Middle frontal gyrus (tissue), 1 donor: ENCODE results near the gene LPIN3.
"Not testable (repeated sequence)": the region's sequence is repeated elsewhere in the genome, so short reads cannot be mapped to it uniquely, and the experiment has no call there.

Experiments
- DNase-seq: peaks from one replicate; pipeline ENCODE4 v3.0.0-alpha.2; 2015; ENCODE audit warnings: low spot score; ENCODE audit errors: extremely low spot score

Gene LPIN3, protein sequence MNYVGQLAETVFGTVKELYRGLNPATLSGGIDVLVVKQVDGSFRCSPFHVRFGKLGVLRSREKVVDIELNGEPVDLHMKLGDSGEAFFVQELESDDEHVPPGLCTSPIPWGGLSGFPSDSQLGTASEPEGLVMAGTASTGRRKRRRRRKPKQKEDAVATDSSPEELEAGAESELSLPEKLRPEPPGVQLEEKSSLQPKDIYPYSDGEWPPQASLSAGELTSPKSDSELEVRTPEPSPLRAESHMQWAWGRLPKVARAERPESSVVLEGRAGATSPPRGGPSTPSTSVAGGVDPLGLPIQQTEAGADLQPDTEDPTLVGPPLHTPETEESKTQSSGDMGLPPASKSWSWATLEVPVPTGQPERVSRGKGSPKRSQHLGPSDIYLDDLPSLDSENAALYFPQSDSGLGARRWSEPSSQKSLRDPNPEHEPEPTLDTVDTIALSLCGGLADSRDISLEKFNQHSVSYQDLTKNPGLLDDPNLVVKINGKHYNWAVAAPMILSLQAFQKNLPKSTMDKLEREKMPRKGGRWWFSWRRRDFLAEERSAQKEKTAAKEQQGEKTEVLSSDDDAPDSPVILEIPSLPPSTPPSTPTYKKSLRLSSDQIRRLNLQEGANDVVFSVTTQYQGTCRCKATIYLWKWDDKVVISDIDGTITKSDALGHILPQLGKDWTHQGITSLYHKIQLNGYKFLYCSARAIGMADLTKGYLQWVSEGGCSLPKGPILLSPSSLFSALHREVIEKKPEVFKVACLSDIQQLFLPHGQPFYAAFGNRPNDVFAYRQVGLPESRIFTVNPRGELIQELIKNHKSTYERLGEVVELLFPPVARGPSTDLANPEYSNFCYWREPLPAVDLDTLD

DNA sequence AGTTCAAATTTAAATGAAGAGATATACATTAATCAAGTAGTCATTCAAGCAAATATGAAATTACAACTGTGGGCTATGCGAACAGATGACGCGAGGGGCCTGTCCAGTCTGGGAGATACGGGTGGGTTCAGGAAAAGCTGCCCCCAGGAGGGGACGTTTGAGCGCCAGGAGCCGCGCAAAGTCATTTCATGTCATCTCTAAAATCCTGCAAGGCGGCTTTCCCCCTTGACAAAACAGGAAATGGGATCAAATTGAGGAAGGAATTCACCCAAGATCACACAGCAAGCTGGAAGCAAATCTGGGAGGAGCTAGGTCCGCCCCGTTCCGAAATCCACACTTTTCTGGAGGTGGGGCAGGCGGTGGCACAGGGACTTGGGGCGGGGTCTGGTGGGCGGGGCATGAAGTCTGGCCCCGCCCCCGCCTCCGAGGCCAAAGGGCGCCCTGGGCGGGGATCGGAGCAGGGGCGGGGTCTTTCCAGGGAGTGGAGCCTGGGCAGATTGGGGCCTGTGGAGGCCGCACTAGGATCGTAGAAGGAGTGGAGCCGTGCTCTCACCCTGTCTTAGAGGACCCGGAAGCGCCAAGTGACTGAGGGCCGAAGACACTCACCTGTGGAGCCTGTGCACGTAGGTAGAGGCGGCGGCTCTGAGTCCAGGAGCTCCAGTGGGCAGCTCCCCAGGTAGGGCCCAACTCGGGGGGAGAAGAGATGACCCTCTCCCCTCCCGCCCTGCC lies at the start of gene LPIN3:
Gene LPIN3 (plus strand): TSS at position 495 of the 729 bp plus-strand sequence. CDS start 4,983 bp downstream, outside the sequence.
- DNase-seq = no peak

DNA sequence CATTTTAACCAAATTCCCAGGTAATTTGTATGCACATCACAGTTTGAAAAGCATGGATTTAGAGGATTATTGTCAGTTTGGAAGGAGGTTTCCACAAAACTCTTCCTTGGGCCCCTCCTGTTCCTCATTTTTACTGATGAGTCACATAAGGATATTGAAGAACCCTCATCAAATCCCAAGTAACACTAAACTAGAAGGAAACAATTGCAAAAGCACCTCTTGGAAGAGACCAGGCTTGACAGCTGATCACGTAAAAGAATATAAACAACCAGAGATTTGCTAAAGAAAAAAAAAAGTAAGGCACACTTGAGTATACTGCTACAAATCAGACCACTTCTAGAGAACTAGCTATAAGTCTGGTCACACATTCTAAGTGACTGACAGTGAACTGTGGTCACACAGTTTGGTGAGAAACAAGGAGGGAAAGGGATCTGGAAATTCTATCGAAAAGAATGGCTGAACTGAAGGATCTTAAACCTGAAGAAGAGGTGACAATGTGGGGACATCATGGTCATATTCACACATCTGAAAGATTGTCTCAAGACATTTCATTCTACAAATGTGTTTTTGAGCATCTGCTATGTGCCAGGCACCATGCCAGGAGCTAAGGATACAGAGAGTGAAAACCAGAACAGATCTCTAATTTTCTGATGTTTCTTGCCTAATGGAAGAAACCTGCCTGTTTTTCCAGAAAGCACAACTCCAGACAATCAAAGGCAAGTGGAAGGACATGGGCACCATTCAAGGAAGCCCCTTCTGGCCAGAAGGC lies 47.2 kb upstream of the LPIN3 start:
- DNase-seq = no peak

DNA sequence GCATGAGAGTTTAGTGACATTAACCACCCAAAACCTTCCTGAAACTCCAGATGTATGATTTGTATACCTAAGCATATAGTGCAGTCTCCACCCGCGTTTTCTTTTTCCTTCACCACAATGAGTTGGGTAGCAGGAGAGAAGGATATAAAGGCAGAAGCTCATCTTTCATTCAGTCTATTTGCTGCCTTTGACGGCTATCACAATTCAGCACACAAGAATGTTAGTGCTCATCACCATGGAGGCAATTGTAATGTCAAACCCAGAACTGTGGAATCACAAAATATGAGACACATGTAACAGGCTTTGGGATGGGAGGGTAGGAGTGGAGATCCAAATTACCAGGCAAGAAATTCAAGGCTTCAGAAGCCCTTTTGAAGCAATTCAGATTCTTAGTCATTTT lies 40.7 kb upstream of the LPIN3 start:
- DNase-seq = no peak

DNA sequence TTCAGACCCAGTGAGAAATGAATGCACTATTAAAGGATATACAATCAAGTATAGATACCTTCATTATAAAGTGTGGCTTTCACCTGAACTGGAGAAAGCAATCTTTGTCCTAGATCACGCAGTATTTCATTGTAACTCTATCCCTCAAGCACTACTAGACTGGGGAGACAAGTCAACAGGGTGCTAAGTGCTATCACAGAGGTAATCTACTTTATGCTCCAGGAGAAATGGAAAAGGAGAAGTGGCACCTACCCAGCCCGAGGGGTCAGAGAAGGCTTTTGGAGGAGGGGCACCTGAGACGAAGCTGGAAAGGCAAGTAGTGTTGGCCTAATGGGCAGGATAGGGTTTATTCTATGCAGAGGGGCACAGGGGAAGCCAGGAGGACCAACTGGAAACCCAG lies 40.2 kb upstream of the LPIN3 start:
- DNase-seq = no peak

DNA sequence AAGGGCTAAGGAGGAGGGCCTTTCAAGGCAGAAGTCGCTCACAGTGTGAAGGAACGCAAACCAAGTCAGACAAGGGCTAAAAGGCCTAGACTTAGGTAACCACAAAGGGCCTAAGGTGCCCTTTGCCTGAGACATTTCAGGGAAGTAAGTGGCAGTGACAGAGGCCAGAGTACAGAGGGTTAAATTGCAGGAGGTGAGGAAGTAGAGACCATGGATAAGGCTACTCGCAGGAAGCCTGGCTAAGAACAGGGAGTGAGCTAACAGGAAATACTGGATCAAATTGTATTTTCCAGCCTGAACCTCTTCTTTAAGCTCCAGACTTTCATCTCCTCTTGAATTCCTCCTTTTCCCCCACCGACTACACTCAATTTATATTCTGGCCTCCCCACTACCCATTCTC lies 39.7 kb upstream of the LPIN3 start:
- no peak for DNase-seq

DNA sequence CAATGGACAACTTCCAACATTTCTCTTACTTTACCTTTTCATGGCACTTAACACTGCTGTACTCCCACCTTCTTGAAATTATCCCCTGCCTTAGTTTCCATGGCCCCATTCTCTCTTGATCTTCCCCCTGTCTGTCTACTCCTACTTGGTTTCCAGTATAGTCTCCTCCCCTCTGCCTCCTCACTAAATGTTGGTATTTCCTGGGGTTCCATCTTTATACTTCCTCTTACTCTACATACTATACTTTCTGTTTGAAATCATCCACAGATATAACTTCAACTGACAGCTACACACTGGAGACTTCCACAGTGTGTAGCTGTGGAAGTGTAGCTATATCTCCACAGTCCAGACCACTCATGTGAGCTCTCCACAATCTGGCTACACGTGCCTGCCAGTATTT lies 36.6 kb upstream of the LPIN3 start:
- DNase-seq = no peak

DNA sequence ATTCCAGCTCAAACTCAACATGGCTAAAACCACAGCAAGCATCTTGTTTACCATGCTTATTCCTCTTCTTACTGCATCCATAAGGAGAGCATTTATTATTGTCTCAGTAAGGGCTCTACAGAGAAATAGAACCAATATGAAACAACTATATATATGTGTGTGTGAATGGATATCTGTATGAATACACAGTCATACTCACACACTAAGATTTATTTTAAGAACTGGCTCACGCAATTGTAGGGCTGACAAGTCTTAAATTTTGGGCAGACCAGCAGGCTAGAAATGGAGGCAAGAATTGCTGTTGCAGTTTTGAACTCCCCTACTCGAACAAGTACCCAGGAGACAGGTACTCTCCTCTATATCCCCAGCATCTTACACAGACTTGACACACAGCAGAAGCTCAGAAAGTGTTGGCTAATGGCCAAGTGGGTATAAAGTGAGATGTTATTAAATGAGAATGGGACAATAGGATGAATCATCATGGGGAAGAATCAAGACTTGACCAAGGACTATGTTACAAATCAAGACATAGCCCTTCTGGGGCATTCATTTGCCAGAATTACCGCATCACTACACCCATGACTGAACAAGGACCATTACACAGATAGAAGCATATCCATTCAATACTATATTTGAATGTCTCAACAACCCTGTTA lies 36.1 kb upstream of the LPIN3 start:
- no peak for DNase-seq

DNA sequence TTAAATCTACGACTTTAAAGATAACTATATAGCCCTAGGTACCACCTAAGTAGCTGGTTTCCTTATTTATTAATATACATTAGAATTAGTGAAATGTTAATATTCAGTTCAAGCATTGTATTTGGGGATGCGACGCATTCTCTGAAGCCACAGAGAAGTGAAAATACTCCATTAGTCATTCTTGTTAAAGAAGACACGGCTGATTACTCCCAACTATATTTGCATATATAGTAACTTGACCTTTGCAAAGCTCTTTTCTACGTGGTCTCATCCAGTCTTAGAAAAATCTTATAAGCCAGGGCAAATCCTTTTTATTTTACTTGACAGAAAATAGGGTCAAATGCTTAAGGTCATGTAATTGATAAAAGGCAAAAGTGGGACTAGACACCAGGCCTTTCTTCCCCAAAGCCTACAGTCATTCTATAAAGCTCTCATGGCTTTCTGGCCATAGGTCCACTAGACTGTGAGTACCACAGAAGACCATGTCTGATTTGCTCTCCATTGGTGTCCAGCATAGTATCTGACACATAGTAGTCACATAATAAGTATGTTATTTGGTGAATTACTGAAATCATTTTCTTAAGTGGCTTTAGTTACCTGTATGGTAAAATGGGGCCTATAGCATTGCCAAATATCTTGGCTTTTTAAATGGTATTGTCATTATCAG lies 34.4 kb upstream of the LPIN3 start:
- DNase-seq = no peak

DNA sequence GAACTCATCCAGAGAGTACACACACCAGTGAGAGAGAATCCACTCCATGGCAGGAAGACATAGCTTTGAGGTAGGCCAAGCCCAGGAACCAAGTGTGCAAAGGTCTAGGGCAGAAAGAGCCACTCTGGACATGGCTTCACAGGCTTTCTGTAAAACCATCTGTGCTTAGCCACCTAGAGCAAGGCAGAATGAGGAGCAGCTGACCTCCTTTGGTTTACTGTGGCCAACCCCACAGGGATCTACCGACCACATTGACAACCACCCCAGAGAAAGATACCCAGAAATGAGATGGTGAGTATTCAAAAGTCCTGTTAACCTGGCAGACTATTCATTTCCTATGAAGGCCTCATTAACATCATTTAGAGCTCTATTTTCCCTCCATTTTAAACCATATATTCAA lies 33.6 kb upstream of the LPIN3 start:
- DNase-seq = no peak

DNA sequence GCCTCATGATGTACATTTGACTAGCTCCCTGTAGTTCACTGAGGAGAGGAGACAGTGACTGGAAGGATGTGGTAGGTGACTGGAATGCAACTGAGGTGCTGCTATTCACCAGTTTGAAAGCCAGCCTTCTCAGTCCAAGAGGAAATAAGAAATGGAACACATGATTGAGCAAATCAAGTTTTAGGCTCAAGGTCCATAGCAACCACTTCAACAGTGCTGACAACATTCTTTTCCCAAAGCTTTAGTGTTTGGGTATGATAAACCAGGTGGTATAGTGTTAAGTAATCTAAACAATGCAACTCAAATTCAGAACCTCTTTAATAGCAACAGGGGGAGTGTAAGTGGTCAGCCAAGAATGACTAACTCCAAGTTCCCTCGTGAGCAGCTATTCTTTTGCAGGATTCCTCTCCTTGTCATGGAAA lies 32.3 kb upstream of the LPIN3 start:
- no peak for DNase-seq

DNA sequence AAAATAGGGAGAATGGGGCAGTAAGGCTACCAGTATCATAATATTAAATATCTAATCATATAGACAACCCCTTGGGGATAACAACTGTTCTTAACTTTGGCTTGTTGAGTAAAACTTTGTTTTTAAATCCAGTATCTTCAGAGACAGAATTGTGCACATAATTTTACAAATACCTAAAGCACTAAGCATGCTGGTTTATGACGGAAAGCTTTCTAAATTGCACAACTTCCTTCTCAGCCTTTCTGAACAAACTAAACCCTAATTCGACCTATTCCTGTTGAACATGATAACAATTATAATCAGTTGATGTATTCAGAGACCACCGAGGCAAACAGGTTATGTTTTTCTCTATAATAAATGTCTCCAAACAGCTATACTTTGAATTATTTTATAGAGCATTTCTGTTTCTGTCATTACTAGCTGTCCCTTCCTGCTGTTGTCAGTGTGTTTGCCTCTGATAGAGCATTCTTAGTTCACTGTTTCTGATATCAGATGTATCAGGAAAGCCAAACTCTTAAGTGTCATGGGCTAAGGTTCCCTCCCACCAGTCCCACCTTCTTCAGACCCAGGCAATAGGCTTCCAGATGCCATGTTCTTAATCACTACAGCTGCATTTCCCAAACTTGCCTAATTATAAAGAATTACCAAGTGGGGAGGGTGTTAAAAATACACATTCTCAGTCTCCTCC lies 31.8 kb upstream of the LPIN3 start:
- DNase-seq = no peak

DNA sequence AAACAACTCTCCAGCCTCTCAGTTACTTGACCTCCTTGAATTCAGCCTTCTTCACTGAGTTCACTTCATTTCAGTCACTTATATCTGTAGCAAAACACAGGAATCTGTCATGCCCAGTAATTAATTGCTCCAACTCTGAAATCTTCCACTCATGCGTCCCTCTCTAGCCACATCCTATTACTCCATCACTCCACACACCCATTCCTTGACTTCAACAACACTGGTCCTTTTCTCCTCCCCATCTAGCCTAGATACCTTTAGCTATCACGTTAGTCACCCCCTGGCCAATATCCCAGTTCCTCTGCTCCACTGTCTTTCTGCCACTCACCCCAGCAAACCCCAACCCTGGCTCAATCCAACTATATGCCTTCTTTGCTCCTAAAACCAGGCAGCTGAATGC lies 30.8 kb upstream of the LPIN3 start:
- no peak for DNase-seq

DNA sequence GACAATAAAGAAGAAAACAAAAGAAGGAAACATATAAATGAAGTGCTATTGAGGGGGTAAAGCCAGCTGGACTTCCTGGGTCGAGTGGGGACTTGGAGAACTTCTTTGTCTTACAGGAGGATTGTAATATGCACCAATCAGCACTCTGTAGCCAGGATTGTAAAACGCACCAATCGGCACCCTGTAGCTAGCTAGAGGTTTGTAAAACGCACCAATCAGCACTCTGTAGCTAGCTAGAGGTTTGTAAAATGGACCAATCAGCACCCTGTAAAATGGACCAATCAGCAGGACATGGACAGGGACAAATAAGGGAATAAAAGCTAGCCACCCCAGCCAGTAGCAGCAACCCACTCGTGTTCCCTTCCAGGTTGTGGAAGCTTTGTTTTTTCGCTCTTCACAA lies 28.6 kb upstream of the LPIN3 start:
- not testable (repeated sequence) for DNase-seq

DNA sequence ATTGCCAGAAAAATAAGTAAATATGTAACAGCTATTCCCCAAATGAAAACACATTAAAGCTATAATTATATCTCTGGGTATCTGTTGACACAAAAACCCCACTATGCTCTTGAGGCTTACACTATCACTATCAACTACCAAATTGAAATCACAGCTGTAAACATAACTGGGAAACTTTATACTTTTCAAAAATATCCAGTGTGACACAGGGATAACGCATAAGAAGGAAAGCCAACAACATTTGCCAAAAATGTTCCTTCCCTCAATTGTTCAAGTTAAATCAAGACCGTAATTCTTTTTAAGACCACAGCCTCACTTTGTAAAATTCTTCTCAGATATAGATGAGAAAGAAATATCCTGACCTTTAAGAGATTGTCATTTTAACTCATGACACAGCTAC lies 26.2 kb upstream of the LPIN3 start:
- DNase-seq = no peak

DNA sequence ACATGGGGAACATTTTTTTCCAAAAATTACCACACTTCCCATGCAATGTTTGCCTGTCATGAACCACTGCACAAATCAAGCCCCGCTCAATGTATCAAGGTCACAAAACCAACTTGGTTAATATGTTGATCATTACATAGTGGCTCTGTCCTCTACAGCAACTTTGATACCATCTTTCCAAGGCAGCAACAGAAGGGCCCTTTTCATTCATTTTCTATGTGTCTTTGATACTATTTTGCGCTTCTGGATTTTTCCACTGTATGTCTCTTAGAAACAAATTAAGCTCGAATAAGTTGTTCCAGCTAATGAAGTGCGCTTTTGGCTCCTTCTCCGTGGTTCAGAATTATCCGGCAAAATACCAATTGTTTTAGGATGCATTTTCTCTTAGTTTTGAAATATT lies 24.6 kb upstream of the LPIN3 start:
- no peak for DNase-seq

DNA sequence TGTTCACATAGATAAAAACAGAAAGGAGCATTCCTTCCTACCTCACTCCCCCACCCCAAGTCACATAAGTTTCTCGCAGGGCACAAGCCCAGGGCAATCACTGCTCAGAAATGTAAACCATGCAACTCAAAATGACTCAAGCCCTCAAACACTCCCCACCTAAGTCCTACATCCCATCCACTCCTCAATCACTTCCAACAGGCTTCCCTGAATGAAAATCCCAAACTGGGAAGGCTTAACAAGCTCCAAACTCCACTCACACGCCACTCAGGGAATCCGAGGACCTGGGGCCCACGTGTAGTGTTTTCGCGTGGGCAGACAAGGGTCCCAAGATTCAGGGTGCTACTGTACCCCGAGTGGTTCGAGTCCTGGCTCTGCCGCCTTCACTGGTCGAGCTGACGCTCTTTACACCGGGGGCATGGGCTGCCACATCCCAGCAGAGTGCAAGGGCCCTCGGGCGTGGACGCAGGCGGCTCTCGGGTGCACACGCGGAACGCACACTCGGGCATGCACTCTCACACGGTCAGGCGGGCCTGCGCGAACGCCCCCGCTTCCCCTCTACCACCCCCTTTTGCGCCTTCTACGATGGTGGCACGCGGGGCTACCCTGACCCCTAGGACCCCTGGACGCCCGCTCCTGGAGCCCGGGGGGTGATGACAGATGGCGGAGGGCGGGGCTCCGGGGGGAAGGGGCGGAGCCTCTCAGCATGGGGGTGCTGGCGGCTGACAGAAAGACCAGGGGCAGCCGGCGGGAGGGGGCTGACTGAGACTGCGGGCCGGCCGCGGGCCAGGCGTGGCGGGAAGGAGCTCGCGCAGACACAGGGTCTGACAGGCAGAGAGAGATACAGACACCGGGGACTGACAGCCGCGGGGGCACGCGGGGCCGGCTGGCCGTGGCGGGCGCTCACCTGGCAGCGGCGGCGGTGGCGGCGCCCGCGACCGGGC lies 23.7 kb upstream of the LPIN3 start:
- DNase-seq = no peak

DNA sequence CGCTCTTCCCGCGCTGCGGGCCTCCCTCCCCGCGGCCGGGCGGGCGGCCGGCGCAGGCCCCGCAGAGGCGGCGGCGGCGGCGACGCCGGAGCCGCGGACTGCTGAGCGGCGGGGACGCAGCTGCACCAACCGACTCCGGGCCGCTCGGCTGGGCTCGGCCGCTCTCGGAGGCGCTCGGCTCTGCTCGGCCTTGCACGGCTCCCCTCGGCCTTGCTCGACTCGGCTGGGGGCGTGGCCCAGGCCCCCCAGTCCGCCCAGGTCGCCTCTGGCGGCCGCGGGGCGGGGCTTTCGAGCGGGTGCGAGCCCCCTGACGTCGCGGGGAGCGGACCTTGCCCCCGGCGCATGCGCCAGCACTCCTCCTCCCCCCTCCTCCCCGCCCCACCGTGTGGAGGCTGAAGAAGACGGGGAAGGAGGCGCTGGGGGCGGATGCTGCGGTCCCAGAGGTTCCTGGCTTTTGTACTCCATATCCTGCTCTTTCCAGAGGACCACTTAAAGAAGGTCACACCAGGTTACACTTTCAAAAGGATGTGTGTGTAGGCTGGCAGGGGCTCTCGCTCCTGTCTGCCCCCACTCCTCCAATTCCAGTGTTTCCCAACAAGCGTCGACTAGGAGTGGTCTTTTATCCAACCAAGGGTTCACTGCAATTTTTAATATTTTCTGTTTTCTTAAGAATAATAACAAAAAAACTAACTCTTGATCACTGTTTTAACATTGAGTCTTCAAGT lies 22.9 kb upstream of the LPIN3 start, which contains the start of gene ZHX3:
Gene ZHX3 (minus strand): TSS at position 186 of the 725 bp plus-strand sequence. CDS start 112,815 bp downstream, outside the sequence.
- peak; percentile 93 for DNase-seq

DNA sequence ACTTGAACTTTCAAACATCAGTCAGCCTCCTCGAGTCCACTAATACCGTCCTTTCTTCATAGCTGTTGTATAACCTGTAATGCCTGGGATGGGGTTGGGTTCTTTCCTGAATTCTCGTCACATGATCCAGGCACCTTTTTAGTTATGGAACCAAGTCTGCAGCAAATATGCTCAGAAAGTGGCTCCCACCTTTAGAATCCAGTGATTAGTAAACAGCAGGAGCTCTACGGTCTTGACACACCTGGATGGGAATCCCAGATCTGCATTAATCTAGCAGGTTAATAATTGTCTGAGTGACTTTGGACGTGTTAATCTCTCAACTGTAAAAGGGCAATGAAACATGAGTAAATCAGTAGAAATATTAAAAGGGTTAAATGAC lies 22.4 kb upstream of the LPIN3 start:
- DNase-seq = no peak
